Kidney epithelial cell (primary cell): Measurements from ENCODE around the gene CFAP45. TPM values are rescaled to one million over a fixed set of nuclear protein-coding genes. Genes with fewer than 3 reads are reported as not detected.

Experiments used
- DNase-seq: peaks from one replicate; pipeline ENCODE4 v3.0.0-alpha.2; 2010; ENCODE audit warnings: low read depth
- H3K27me3 ChIP-seq: 2 replicates; pipeline ENCODE4 v1.6.0; 2011; ENCODE audit warnings: low read length; ENCODE audit not compliant: control insufficient read depth, insufficient read depth
- H3K36me3 ChIP-seq: 2 replicates; pipeline ENCODE4 v1.5.1; 2011; ENCODE audit warnings: low read length; ENCODE audit not compliant: control insufficient read depth, insufficient read depth
- H3K4me3 ChIP-seq: 2 replicates; pipeline ENCODE4 v1.5.1; 2011; ENCODE audit warnings: low read depth, mild to moderate bottlenecking, control low read depth, low read length
- total RNA-seq: library from RNA; depleted of rRNA; stranded (reverse); fragments of >200 nt; gene quantifications from 2 replicates; pipeline ENCODE4 v1.2.3, GENCODE V29; 2015
- TF ChIP-seq, protein P1 (sequence below): IDR thresholded peaks from 2 replicates; pipeline ENCODE4 v1.5.1; 2011; ENCODE audit warnings: mild to moderate bottlenecking, moderate library complexity, low read length, control low read depth, inconsistent platforms; ENCODE audit not compliant: insufficient read depth, poor library complexity, severe bottlenecking

CFAP45 gene
- total RNA-seq, 1 donor from 2014 or later = 2.0 TPM

DNA sequence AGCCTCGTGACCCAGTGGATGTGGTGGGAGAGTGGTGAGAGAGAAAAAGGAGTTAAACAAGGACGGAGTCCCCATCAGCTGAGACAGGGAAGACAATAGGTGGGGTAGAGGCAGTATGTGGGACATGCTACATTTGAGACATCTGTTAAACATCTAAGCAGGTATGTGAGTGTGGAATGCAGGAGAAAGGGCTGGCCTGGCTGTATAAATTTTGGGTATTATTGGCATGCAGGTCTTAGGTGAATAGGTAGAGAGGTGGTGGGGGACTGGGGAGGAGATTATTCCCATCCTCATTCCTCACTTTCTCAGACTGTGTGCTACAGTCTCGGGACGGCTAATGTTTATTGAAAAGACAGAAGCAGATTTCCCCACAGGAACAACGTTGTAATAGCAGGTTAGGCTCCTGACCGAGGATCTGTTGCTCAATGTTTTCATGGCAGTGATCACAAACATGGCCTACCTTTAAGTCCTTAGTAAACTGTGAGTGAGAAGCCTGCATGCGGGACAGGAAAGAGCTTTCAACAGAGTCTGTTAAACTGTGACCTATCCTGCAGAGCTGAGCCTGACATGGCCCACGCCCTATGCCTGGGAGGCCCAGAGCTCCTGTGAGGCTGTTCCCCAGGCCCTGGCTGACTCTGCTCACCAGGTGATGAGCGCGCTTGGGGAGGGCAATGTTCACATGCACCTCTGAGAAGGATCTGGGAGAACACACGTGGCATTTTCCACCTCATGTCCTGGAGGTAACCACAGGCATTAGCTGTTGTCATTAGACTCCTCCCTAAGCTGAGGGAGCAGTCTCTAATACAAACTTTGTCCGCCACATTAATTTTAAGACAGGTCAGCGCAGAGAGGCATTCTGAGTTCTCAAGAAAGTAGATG, 54.0 kb downstream of the CFAP45 start:
- no peak for DNase-seq
- no peak overlapping the region for H3K4me3 ChIP-seq
- TF ChIP-seq, protein P1, sequence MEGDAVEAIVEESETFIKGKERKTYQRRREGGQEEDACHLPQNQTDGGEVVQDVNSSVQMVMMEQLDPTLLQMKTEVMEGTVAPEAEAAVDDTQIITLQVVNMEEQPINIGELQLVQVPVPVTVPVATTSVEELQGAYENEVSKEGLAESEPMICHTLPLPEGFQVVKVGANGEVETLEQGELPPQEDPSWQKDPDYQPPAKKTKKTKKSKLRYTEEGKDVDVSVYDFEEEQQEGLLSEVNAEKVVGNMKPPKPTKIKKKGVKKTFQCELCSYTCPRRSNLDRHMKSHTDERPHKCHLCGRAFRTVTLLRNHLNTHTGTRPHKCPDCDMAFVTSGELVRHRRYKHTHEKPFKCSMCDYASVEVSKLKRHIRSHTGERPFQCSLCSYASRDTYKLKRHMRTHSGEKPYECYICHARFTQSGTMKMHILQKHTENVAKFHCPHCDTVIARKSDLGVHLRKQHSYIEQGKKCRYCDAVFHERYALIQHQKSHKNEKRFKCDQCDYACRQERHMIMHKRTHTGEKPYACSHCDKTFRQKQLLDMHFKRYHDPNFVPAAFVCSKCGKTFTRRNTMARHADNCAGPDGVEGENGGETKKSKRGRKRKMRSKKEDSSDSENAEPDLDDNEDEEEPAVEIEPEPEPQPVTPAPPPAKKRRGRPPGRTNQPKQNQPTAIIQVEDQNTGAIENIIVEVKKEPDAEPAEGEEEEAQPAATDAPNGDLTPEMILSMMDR = no peak

DNA sequence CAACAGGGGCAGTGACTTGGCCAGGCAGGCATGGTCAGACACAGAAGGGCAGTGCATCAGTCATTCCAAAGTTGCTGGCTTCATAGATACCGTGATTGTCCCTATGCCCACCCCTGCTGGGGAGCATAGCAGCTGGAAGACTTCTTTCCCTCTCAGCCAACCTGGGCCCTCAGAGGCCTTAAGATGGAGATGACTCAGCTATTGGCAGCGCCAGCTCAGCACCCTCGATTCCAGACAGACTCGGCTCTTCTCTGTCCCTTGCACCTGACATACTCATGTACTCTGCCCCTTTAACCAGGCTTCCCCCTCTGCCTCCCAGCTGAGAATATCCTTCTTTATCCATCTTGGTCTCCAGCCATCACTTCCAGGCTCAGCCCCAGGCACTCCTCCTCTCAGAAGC, 56.5 kb downstream of the CFAP45 start:
- Histone ChIP-seq H3K27me3 (no peaks in the 10 kb centered on the region), H3K36me3 (no peaks in the 10 kb centered on the region)
- DNase-seq = no peak

More for the DNA sequence above, 54.0 kb downstream of the CFAP45 start:
- Histone ChIP-seq H3K36me3 (no peaks in the 10 kb centered on the region), H3K27me3 (no peaks in the 10 kb centered on the region)

DNA sequence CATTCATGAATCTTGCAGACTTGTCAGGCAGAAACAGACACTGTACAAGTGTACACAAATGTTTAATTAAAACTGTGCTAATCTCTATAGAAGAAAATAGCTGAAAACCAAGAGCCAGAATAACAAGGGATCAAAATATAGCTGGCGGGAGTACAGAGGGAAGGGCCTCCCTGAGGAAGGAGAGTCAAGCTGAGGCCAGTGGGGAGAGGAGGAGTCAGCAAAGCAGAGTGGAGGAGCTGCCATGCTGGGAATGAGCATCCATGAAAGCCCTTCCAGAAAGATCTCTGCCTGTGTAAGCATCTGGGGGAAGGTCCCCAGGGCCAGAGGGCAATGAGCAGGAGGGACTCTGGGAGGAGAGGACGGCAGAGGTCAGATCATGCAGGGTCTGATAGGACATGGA, 58.2 kb downstream of the CFAP45 start:
- H3K27me3 ChIP-seq = no peaks in the 10 kb centered on the region
- no peak for DNase-seq

More for the DNA sequence above, 56.5 kb downstream of the CFAP45 start:
- no peak overlapping the region for H3K4me3 ChIP-seq
- TF ChIP-seq, protein P1 = no peak

DNA sequence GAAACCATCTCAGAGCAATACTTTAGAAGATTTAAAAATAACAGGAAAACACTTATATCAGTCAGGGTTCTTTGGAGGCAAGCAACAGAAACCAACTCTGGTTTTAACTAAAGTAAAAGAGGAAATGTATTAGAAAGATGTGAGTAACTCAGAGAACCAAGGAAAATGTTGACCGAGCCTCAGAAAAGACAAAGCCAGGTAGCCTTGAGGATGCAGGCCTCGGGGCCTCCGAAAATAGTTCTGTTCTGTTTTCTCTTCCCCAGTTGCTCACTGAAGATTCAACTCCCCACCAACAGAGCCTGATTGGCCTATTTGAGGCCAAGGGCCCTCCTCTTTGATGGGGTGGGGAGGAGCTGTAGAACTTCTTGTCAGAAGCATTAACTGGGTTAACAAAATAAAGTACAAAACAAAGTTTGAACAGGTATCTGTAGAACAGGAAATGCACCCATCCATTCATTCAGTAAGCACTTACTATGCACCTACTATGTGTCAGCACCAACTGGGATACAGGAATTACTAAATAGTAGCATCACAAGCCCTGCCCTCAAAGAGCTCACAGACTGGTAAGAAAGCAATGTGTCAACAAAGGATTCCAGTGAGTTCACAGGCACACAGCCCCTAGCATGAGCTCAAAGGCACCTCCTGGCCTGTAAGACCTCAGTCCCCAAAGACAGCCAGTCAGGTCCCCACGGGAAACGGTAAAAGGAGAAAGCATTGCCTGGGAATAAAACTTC, 60.7 kb downstream of the CFAP45 start:
- Histone ChIP-seq H3K36me3 (no peaks in the 10 kb centered on the region), H3K4me3 (no peak overlapping the region), H3K27me3 (no peaks in the 10 kb centered on the region)
- TF ChIP-seq, protein P1 = no peak
- no peak for DNase-seq

More for the DNA sequence above, 58.2 kb downstream of the CFAP45 start:
- TF ChIP-seq, protein P1 = no peak
- no peak overlapping the region for H3K4me3 ChIP-seq
- H3K36me3 ChIP-seq = no peaks in the 10 kb centered on the region

DNA sequence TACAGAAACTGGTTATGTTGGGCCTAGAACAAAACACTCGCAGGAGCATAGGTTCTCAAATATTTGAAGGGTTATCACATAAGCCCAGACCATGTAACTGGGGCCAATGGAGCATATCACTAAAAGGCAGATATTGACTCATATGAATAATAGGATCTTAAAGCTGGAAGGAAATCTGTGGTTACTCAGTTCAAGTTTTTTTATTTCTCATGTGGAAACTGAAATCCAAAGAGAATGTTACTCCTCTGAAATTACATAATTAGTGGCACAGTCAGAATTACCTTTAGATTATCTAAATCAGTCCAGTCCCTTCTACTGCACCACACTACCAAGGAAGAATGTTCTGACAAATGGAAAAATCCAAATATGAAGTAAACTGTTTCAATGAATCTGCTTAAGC, 61.2 kb downstream of the CFAP45 start:
- TF ChIP-seq, protein P1 = no peak
- no peaks in the 10 kb centered on the region for H3K27me3 ChIP-seq
- DNase-seq = no peak
- no peak overlapping the region for H3K4me3 ChIP-seq
- H3K36me3 ChIP-seq = no peaks in the 10 kb centered on the region
